ENCODE data around the gene SLC25A36.

SLC25A36 gene

DNA sequence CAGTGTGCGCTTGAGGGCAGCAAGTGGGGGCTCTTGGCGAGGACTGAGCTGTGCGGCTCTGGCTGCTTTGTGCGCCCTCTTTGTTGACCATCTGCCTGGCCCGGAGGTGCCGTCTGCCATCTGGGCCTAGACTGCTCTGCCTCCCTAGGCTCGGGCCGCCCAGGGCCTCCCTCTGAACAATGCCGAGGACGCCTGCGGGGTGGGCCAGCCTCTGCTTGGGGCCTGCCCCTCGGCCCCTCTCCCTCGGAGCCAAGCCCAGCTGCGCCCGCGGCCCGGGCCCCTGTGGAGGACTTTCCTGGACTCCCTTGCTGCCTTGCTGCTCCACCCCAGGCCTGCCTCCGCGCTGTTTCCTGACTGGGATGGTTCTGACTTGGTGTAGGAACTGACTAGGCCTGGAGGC lies 77.6 kb downstream of the SLC25A36 start:
- Histone ChIP-seq H3K36me3 (ENCODE audit: low read length) (no peaks in the 10 kb centered on the region), H3K27me3 (ENCODE audit: low read length) (no peaks in the 10 kb centered on the region), H2AFZ (ENCODE audit: low read depth, low read length, severe bottlenecking) (no peak overlapping the region), H3K4me3 (ENCODE audit: insufficient read depth, low read length, poor library complexity, severe bottlenecking) (no peak overlapping the region), H3K27ac (ENCODE audit: low read depth, low read length) (no peak overlapping the region), H4K20me1 (ENCODE audit: low read depth, low read length) (no peaks in the 10 kb centered on the region), H3K79me2 (ENCODE audit: insufficient read depth, low read length) (no peaks in the 10 kb centered on the region), H3K9me3 (ENCODE audit: insufficient read depth, low read length) (no peaks in the 10 kb centered on the region), H3K9me2 (replicated peaks; ENCODE audit: insufficient read depth, low read length) (no peaks in the 10 kb centered on the region), H3K4me2 (ENCODE audit: low read depth, low read length, poor library complexity, severe bottlenecking) (no peak overlapping the region), H3K9ac (ENCODE audit: low read length) (no peak overlapping the region), H3F3A (ENCODE audit: insufficient read depth) (no peaks in the 10 kb centered on the region)
- TF ChIP-seq, protein P1, sequence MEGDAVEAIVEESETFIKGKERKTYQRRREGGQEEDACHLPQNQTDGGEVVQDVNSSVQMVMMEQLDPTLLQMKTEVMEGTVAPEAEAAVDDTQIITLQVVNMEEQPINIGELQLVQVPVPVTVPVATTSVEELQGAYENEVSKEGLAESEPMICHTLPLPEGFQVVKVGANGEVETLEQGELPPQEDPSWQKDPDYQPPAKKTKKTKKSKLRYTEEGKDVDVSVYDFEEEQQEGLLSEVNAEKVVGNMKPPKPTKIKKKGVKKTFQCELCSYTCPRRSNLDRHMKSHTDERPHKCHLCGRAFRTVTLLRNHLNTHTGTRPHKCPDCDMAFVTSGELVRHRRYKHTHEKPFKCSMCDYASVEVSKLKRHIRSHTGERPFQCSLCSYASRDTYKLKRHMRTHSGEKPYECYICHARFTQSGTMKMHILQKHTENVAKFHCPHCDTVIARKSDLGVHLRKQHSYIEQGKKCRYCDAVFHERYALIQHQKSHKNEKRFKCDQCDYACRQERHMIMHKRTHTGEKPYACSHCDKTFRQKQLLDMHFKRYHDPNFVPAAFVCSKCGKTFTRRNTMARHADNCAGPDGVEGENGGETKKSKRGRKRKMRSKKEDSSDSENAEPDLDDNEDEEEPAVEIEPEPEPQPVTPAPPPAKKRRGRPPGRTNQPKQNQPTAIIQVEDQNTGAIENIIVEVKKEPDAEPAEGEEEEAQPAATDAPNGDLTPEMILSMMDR (IDR thresholded peaks at IDR 0.05; ENCODE audit: insufficient read depth, low read length, poor library complexity, severe bottlenecking) = no peak
- no peak for TF ChIP-seq EZH2phosphoT487 (conservative IDR thresholded peaks at IDR 0.05; ENCODE audit: low read length)

DNA sequence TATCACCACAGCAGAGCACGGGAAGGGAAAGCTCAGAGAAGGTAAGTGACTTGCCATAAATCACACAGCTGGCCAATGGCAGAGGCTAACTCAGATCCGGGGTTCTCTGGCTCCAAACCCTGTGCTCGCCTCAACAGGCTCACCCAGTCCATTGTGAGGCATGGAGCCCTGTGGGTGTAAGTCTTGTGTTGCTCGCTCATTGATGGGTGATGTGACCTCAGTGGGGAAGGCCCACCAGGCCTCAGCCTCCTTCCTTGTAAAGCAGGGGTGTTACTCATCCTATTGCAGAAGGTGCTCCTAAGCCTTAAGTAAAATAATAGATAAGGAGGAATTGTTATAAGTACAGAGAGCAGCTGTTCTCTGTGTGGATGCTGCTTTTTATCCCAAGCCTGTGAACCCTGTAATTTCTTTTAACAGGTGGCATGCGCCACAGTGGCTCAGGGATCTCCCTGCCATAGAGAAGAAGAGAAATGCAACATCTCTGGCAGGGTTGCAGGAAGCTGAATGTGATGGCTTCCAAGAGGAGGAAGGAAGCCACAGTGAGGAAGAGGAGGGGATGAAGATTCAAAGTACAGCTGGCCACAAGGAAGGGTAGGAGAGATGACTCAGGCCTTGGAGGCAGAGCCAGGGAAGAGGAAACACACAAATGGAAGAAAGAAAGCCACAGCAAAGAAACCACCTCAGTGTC lies 78.7 kb downstream of the SLC25A36 start:
- Histone ChIP-seq H3K4me3 (ENCODE audit: insufficient read depth, low read length, poor library complexity, severe bottlenecking) (no peak overlapping the region), H3K79me2 (ENCODE audit: insufficient read depth, low read length) (no peaks in the 10 kb centered on the region), H2AFZ (ENCODE audit: low read depth, low read length, severe bottlenecking) (no peak overlapping the region), H3K36me3 (ENCODE audit: low read length) (no peaks in the 10 kb centered on the region), H3K9ac (ENCODE audit: low read length) (no peak overlapping the region), H3K4me2 (ENCODE audit: low read depth, low read length, poor library complexity, severe bottlenecking) (no peak overlapping the region), H4K20me1 (ENCODE audit: low read depth, low read length) (no peaks in the 10 kb centered on the region), H3K27ac (ENCODE audit: low read depth, low read length) (no peak overlapping the region), H3K9me3 (ENCODE audit: insufficient read depth, low read length) (no peaks in the 10 kb centered on the region), H3F3A (ENCODE audit: insufficient read depth) (no peaks in the 10 kb centered on the region), H3K9me2 (replicated peaks; ENCODE audit: insufficient read depth, low read length) (no peaks in the 10 kb centered on the region), H3K27me3 (ENCODE audit: low read length) (no peaks in the 10 kb centered on the region)
- TF ChIP-seq, protein P1 (IDR thresholded peaks at IDR 0.05; ENCODE audit: insufficient read depth, low read length, poor library complexity, severe bottlenecking) = no peak
- no peak for TF ChIP-seq EZH2phosphoT487 (conservative IDR thresholded peaks at IDR 0.05; ENCODE audit: low read length)

- Histone ChIP-seq H4K20me1 (ENCODE audit: low read depth, low read length) (no peaks in the 10 kb centered on the region), H3K9me3 (ENCODE audit: insufficient read depth, low read length) (no peaks in the 10 kb centered on the region), H3K4me3 (ENCODE audit: insufficient read depth, low read length, poor library complexity, severe bottlenecking) (no peak overlapping the region), H3K36me3 (ENCODE audit: low read length) (no peaks in the 10 kb centered on the region), H3K27me3 (ENCODE audit: low read length) (no peaks in the 10 kb centered on the region), H3F3A (ENCODE audit: insufficient read depth) (no peaks in the 10 kb centered on the region), H3K79me2 (ENCODE audit: insufficient read depth, low read length) (no peaks in the 10 kb centered on the region), H2AFZ (ENCODE audit: low read depth, low read length, severe bottlenecking) (no peak overlapping the region), H3K9ac (ENCODE audit: low read length) (no peak overlapping the region), H3K27ac (ENCODE audit: low read depth, low read length) (no peak overlapping the region), H3K9me2 (replicated peaks; ENCODE audit: insufficient read depth, low read length) (no peaks in the 10 kb centered on the region), H3K4me2 (ENCODE audit: low read depth, low read length, poor library complexity, severe bottlenecking) (no peak overlapping the region)
- TF ChIP-seq EZH2phosphoT487 (conservative IDR thresholded peaks at IDR 0.05; ENCODE audit: low read length) = no peak
- TF ChIP-seq, protein P1 (IDR thresholded peaks at IDR 0.05; ENCODE audit: insufficient read depth, low read length, poor library complexity, severe bottlenecking) = no peak
These were observed 79.6 kb downstream of the SLC25A36 start for GRCh38 chr3:141021261-141021660.
